ENCODE data around the gene FCGR3A.
"Not testable (repeated sequence)": the region's sequence is repeated elsewhere in the genome, so short reads cannot be mapped to it uniquely, and the experiment has no call there.

Gene FCGR3A

GRCh38 chr1:161529463-161530104, 20.0 kb downstream of the FCGR3A start:
- DNase-seq = not testable (repeated sequence)

- not testable (repeated sequence) for DNase-seq
These were observed 21.1 kb downstream of the FCGR3A start for GRCh38 chr1:161528550-161528949.

- DNase-seq = not testable (repeated sequence)
These were observed 23.7 kb downstream of the FCGR3A start for GRCh38 chr1:161525918-161526317.

- not testable (repeated sequence) for DNase-seq
These were observed 24.3 kb downstream of the FCGR3A start for GRCh38 chr1:161525321-161525720.

- DNase-seq = not testable (repeated sequence)
These were observed 24.8 kb downstream of the FCGR3A start for GRCh38 chr1:161524742-161525291.

GRCh38 chr1:161523817-161524741, 25.5 kb downstream of the FCGR3A start, which contains the start of gene HSPA6:
Gene HSPA6, plus strand, starts transcription at chr1:161524540. Its CDS starts 119 bp downstream, at chr1:161524659.
- peak; percentile 68 for DNase-seq

GRCh38 chr1:161523041-161523816, 26.4 kb downstream of the FCGR3A start:
- not testable (repeated sequence) for DNase-seq

GRCh38 chr1:161513953-161514352, 35.7 kb downstream of the FCGR3A start:
- not testable (repeated sequence) for DNase-seq

GRCh38 chr1:161513448-161513780, 36.2 kb downstream of the FCGR3A start:
- DNase-seq = not testable (repeated sequence)

GRCh38 chr1:161512636-161513447, 36.8 kb downstream of the FCGR3A start:
- DNase-seq = not testable (repeated sequence)

GRCh38 chr1:161511756-161512060, 37.9 kb downstream of the FCGR3A start:
- DNase-seq = no peak

GRCh38 chr1:161511018-161511755, 38.4 kb downstream of the FCGR3A start:
- DNase-seq = no peak

GRCh38 chr1:161510477-161510876, 39.1 kb downstream of the FCGR3A start:
- no peak for DNase-seq

- no peak for DNase-seq
These were observed 43.0 kb downstream of the FCGR3A start for GRCh38 chr1:161506336-161507223.

GRCh38 chr1:161505686-161506085, 43.9 kb downstream of the FCGR3A start:
- no peak for DNase-seq

- DNase-seq = no peak
These were observed 46.2 kb downstream of the FCGR3A start for GRCh38 chr1:161503394-161503748.

- DNase-seq = no peak
These were observed 46.8 kb downstream of the FCGR3A start for GRCh38 chr1:161502641-161503393.

- DNase-seq = no peak
These were observed 47.4 kb downstream of the FCGR3A start for GRCh38 chr1:161502181-161502580.

GRCh38 chr1:161501234-161501633, 48.4 kb downstream of the FCGR3A start:
- no peak for DNase-seq
